OCI-LY7 (cell line): ENCODE data around the gene PRKN. TPM values are rescaled to one million over a fixed set of nuclear protein-coding genes. Genes with fewer than 3 reads are reported as not detected.

ENCODE experiments used
- BruUV-seq: library from RNA; stranded (reverse); fragments of 400-500 nt; replicated peaks from 2 replicates; lab custom pipeline; 2021; lab: Mats Ljungman, UMichigan
- CTCF ChIA-PET: fragments of 300-600 bp; sonication (Branson Sonifier 250); formaldehyde crosslinking; loops from one replicate; lab custom pipeline; 2022; ENCODE audit warnings: antibody characterized with exemption; ENCODE audit not compliant: unreplicated experiment; lab: Charles Lee
- POLR2A ChIA-PET: fragments of 300-600 bp; sonication (Branson Sonifier 250); formaldehyde crosslinking; loops from one replicate; lab custom pipeline; 2022; ENCODE audit warnings: antibody characterized with exemption; lab: Charles Lee
- DNase-seq: peaks from one replicate; pipeline ENCODE4 v3.0.0-alpha.2; 2015; ENCODE audit warnings: low spot score
- H2AFZ ChIP-seq: fragments of 200-600 bp; sonication (generic), shearing (Covaris generic); 2 replicates; pipeline ENCODE4 v1.6.1; 2014; ENCODE audit warnings: mild to moderate bottlenecking, antibody characterized with exemption, low read length, moderate library complexity
- H3K27ac ChIP-seq: fragments of 200-600 bp; sonication (generic); 2 replicates; pipeline ENCODE4 v1.5.1; 2014; ENCODE audit warnings: mixed run types, low read depth, mild to moderate bottlenecking, moderate library complexity, low read length, inconsistent platforms; ENCODE audit not compliant: poor library complexity, severe bottlenecking
- H3K36me3 ChIP-seq: fragments of 200-600 bp; sonication (generic); 2 replicates; pipeline ENCODE4 v1.6.1; 2014; ENCODE audit warnings: mild to moderate bottlenecking, antibody characterized with exemption, low read length, moderate library complexity, mixed read lengths; ENCODE audit not compliant: insufficient read depth
- H3K4me1 ChIP-seq: fragments of 200-600 bp; sonication (generic); 2 replicates; pipeline ENCODE4 v1.5.1; 2014; ENCODE audit warnings: mild to moderate bottlenecking, low read length; ENCODE audit not compliant: insufficient read depth, poor library complexity, severe bottlenecking
- H3K4me2 ChIP-seq: fragments of 200-600 bp; sonication (generic); 2 replicates; pipeline ENCODE4 v1.6.1; 2014; ENCODE audit warnings: mild to moderate bottlenecking, low read length
- H3K4me3 ChIP-seq: fragments of 200-600 bp; sonication (generic); 2 replicates; pipeline ENCODE4 v1.5.1; 2014; ENCODE audit warnings: mild to moderate bottlenecking, low read depth, low read length; ENCODE audit not compliant: poor library complexity, severe bottlenecking
- H3K79me2 ChIP-seq: fragments of 200-600 bp; sonication (generic); 2 replicates; pipeline ENCODE4 v1.6.1; 2016; ENCODE audit warnings: low read depth, mild to moderate bottlenecking, low read length, moderate library complexity, mixed read lengths; ENCODE audit not compliant: insufficient read depth
- H3K9me2 ChIP-seq: fragments of 200-600 bp; sonication (generic); 2 replicates; pipeline ENCODE4 v1.6.1; 2016; ENCODE audit warnings: mild to moderate bottlenecking, low read length, mixed read lengths; ENCODE audit not compliant: insufficient read depth
- H3K9me3 ChIP-seq: fragments of 200-600 bp; sonication (generic); 2 replicates; pipeline ENCODE4 v1.6.1; 2014; ENCODE audit warnings: mild to moderate bottlenecking, mixed run types, low read length, mixed read lengths
- H4K20me1 ChIP-seq: fragments of 200-600 bp; sonication (generic); 2 replicates; pipeline ENCODE4 v1.6.1; 2014; ENCODE audit warnings: mild to moderate bottlenecking, antibody characterized with exemption, low read length, moderate library complexity, mixed read lengths; ENCODE audit not compliant: insufficient read depth
- EZH2phosphoT487 ChIP-seq: fragments of 200-600 bp; sonication (generic); IDR thresholded peaks from 2 replicates; pipeline ENCODE4 v1.6.1; 2018; ENCODE audit warnings: low read depth, borderline replicate concordance, mild to moderate bottlenecking, mixed run types, antibody characterized with exemption, low read length, moderate library complexity, mixed read lengths
- intact Hi-C: fragments of 100-400 bp; cut with micrococcal nuclease; formaldehyde crosslinking; loops from one replicate; pipeline ENCODE4 v1.10.0; 2022; ENCODE audit not compliant: unreplicated experiment
- total RNA-seq, 2 experiments: library from RNA; depleted of rRNA in 1 of 2; stranded (reverse); fragments of >200 nt in 1 of 2; shearing (Covaris generic) in 1 of 2; gene quantifications; 2 replicates each; pipeline ENCODE4 v1.2.3, GENCODE V29; 2014 to 2022
- TF ChIP-seq, protein P1 (sequence below): fragments of 200-600 bp; sonication (generic); conservative IDR thresholded peaks from 2 replicates; pipeline ENCODE4 v1.5.1; 2014; ENCODE audit warnings: mild to moderate bottlenecking, antibody characterized with exemption, low read length, moderate library complexity, mixed read lengths

Gene PRKN
- total RNA-seq, 2 experiments from 2014 or later, result 1.3 to 2.0 TPM

- no TSS peak for BruUV-seq
- Histone ChIP-seq H2AFZ (no peak overlapping the region), H4K20me1 (no peaks in the 10 kb centered on the region), H3K9me3 (no peaks in the 10 kb centered on the region), H3K4me3 (no peak overlapping the region), H3K4me1 (no peaks in the 10 kb centered on the region), H3K36me3 (no peaks in the 10 kb centered on the region), H3K27ac (no peak overlapping the region), H3K79me2 (no peaks in the 10 kb centered on the region), H3K4me2 (no peak overlapping the region), H3K9me2 (no peaks in the 10 kb centered on the region)
- no peak for DNase-seq
- intact Hi-C loops, result no loop called here
- TF ChIP-seq EZH2phosphoT487, result no peak
- TF ChIP-seq, protein P1, sequence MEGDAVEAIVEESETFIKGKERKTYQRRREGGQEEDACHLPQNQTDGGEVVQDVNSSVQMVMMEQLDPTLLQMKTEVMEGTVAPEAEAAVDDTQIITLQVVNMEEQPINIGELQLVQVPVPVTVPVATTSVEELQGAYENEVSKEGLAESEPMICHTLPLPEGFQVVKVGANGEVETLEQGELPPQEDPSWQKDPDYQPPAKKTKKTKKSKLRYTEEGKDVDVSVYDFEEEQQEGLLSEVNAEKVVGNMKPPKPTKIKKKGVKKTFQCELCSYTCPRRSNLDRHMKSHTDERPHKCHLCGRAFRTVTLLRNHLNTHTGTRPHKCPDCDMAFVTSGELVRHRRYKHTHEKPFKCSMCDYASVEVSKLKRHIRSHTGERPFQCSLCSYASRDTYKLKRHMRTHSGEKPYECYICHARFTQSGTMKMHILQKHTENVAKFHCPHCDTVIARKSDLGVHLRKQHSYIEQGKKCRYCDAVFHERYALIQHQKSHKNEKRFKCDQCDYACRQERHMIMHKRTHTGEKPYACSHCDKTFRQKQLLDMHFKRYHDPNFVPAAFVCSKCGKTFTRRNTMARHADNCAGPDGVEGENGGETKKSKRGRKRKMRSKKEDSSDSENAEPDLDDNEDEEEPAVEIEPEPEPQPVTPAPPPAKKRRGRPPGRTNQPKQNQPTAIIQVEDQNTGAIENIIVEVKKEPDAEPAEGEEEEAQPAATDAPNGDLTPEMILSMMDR, result no peak
- CTCF ChIA-PET, result no interaction called here
- POLR2A ChIA-PET, result no interaction called here
Measured at GRCh38 chr6:161308075-161308655, 1419.4 kb downstream of the PRKN start.

DNA sequence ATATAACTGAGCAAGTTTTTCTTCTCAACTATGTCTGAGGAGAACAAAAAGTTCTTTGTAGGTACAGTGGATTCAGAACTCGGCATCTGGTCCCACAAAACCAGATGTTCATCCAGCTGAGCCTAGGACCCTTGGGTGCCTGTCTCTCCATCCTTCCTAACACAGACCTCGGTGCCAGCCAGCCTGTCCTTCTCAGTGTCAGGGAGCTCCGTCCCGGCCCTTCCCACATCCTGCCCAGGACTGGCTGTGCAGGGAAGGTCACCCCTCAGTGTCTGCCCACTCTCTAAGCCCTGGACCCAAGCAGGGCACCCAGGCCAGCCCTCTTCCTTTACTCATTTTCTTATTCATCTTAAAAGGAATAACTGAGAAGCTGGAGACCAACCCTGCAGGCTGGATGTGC is 1421.7 kb downstream of the PRKN start:
- CTCF ChIA-PET, result no interaction called here
- no peak overlapping the region for H3K4me3 ChIP-seq
- H3K4me2 ChIP-seq, result no peak overlapping the region
- no peaks in the 10 kb centered on the region for H3K9me3 ChIP-seq
- H4K20me1 ChIP-seq, result no peaks in the 10 kb centered on the region
- DNase-seq, result no peak
- no peaks in the 10 kb centered on the region for H3K79me2 ChIP-seq
- H2AFZ ChIP-seq, result no peak overlapping the region
- POLR2A ChIA-PET, result no interaction called here
- no peaks in the 10 kb centered on the region for H3K9me2 ChIP-seq
- no TSS peak for BruUV-seq
- H3K4me1 ChIP-seq, result no peaks in the 10 kb centered on the region
- no peak overlapping the region for H3K27ac ChIP-seq
- intact Hi-C loops, result no loop called here
- TF ChIP-seq, protein P1, result no peak
- no peaks in the 10 kb centered on the region for H3K36me3 ChIP-seq

GRCh38 chr6:161303628-161304340 is 1423.8 kb downstream of the PRKN start:
- H3K4me2 ChIP-seq, result no peak overlapping the region
- H3K9me3 ChIP-seq, result no peaks in the 10 kb centered on the region
- ChIA-PET POLR2A (no interaction called here), CTCF (no interaction called here)
- intact Hi-C loops, result no loop called here
- DNase-seq, result no peak
- H3K79me2 ChIP-seq, result no peaks in the 10 kb centered on the region
- no peaks in the 10 kb centered on the region for H3K9me2 ChIP-seq
- H3K27ac ChIP-seq, result no peak overlapping the region
- no peak overlapping the region for H3K4me3 ChIP-seq
- H3K36me3 ChIP-seq, result no peaks in the 10 kb centered on the region
- H3K4me1 ChIP-seq, result no peaks in the 10 kb centered on the region
- H4K20me1 ChIP-seq, result no peaks in the 10 kb centered on the region
- TF ChIP-seq EZH2phosphoT487, result no peak
- TF ChIP-seq, protein P1, result no peak
- no TSS peak for BruUV-seq
- no peak overlapping the region for H2AFZ ChIP-seq
